Smooth muscle cell of trachea (primary cell): ENCODE data around the gene ANAPC1. TPM values are rescaled to one million over a fixed set of nuclear protein-coding genes. Genes with fewer than 3 reads are reported as not detected.

ENCODE experiments used
- total RNA-seq: library from RNA; depleted of rRNA; stranded (reverse); fragments of >200 nt; gene quantifications from 2 replicates; pipeline ENCODE4 v1.2.1, GENCODE V29; 2014

The ANAPC1 gene
- 42.7 and 51.9 TPM in 2 replicates for total RNA-seq

GRCh38 chr2:111883661-111884591 is at the start of gene ANAPC1:
ANAPC1 (minus strand) TSS chr2:111884193; CDS start chr2:111880825, 3,368 bp downstream.

GRCh38 chr2:111897924-111898702 is 14.1 kb upstream of the ANAPC1 start, which contains the start of gene MERTK:
MERTK (plus strand) TSS chr2:111898607; CDS start chr2:111898736, 129 bp downstream.

Other genes starting within 250 kb of the ANAPC1 start
- 0.29 and 0.99 TPM in 2 replicates for gene MERTK, start 14.4 kb upstream of the ANAPC1 start, total RNA-seq
- 20.9 and 30.3 TPM in 2 replicates for gene TMEM87B, start 171.1 kb upstream of the ANAPC1 start, total RNA-seq